Activated T-cell treated with anti-CD3 and anti-CD28 coated beads for 24 hours (primary cell): ENCODE data around the gene PLEKHA7.
"Not testable (repeated sequence)": the region's sequence is repeated elsewhere in the genome, so short reads cannot be mapped to it uniquely, and the experiment has no call there.

Experiments
- DNase-seq: peaks from one replicate; pipeline ENCODE4 v3.0.0-alpha.2; 2020; ENCODE audit warnings: low read depth

Gene PLEKHA7

DNA sequence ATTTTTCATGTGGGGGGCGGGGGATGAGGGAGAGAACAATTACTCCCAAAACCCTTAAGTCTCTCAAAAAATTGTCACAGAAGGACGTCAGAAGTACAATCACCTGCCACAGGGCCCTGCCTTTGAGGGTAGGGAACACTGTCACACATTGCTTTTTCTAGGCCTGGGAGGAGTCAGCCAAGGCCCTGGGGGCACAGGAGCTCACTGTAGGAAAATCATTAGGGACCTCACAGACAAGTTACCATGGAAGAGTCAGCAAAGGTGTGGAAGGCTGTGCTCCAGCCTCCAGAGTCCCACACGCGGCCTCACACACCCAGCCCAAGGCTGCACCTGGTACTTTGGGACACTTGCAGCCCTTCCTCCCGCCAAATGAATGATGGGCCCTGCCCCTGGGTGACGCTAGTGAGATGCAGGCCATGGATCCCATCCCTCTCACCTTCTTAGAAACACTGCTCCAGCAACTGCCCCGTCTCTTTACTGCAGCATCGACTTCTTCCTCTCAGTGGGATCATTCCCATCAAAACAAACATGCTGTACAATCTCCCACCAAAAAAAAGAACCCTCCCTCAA lies 3.3 kb downstream of the PLEKHA7 start:
- no peak for DNase-seq

- DNase-seq: no peak
Measured at GRCh38 chr11:17008099-17008498, 6.1 kb downstream of the PLEKHA7 start.

GRCh38 chr11:17005646-17006045 lies 8.6 kb downstream of the PLEKHA7 start:
- DNase-seq: no peak

DNA sequence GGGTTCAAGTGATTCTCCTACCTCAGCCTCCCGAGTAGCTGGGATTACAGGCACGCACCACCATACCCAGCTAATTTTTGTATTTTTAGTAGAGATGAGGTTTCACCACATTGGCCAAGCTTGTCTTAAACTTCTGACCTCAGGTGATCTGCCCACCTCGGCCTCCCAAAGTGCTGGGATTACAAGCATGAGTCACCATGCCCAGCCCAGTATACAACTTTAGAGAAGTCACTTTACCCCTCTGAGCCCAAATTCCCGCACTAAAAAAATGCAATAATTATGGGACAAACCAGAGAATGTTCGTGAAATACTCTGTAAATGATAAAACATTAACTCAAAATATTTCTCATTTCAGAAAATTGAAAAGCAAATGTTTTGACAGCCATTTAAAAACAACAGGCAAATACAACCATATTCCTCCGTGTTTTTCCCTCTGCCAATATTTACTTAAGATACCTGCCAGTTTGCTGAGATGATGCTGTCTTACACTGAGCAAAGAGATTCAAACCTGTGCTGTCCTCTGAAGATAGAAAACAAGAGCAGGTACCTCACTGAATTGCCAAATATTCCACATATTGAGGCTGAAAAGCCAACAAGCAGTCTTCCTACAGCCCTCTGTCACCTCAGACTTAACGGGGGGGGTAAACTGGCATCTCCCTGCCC lies 9.6 kb downstream of the PLEKHA7 start:
- no peak for DNase-seq

GRCh38 chr11:17003426-17003825 lies 10.8 kb downstream of the PLEKHA7 start:
- DNase-seq: no peak

DNA sequence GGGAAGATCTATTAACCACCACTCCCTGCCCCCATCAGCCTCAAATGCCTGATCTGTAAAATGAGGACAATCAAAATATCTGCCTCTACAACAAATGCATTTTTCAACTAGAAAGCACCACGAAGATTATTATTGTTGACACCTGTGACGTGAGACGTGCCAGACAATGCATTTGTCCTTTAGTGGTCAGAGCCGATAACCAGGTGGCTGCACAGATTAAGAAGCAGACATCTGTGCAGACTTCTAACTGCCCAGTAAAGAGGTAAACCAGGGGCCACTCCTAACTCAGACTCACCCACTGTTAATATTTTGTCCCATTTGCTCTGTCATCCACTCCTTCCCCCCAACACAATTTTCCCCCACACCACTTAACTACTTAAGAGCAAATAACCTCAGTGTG lies 11.7 kb downstream of the PLEKHA7 start:
- no peak for DNase-seq

- DNase-seq: no peak
Measured at GRCh38 chr11:17001806-17002205, 12.4 kb downstream of the PLEKHA7 start.

- no peak for DNase-seq
Measured at GRCh38 chr11:17000987-17001386, 13.2 kb downstream of the PLEKHA7 start.

GRCh38 chr11:17000253-17000652 lies 14.0 kb downstream of the PLEKHA7 start:
- not testable (repeated sequence) for DNase-seq

DNA sequence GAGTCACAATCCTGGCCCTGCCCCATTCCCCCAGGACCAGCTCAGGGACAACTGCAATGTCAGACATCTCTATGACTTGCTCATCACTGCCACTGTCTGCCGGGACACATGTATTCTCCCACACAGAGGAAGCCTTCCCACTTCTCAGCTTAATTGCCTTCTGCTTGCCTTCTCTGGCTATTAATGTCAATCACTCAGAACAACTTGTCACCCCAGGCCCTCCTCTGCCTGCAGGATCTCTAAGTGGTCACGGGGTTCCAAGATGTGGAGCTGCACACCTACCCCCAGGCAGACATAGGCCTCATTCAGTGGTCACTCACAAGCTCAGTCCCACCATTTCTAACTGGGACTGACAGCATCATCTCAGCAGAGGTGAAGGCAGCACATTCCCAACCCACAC lies 15.1 kb downstream of the PLEKHA7 start:
- DNase-seq: no peak

- DNase-seq: no peak
Measured at GRCh38 chr11:16997624-16998023, 16.6 kb downstream of the PLEKHA7 start.

DNA sequence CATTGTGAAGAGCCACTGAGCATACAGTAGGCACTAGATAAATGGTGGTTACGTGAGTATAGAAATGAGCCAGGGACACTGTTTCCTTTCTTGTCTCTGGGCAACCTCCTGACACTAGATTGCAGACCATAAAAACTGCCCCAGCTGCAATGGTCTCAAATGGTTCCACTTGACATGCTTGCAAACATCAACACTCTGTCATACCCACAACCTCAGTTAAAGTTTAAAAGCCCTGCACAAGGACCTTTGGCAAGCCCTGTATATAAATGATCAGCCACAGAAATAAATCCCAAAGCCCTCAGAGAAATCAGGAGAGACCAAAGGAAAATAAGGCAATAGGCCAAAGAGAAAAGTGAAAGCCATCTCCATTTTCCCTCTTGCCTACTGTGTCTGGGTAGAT lies 20.7 kb downstream of the PLEKHA7 start:
- DNase-seq: no peak

DNA sequence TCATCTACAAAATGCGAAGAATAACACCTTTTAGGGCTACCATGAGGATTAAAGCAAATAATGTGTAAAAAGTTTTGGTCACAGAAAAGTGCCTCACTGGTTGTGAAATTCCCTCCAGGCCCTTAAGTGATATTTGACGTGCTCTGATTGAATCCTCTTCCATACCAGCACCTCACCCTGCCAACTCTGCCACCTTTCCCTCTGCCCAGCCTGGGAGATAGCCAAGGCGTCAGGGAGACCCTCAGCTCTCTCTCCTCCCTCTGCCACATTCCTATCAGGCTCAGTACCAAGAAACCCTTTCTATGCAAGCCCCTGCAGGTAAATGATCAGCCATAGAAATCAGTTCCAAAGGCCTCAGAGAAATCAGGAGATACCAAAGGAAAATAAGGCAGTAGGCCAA lies 21.4 kb downstream of the PLEKHA7 start:
- DNase-seq: no peak

GRCh38 chr11:16989554-16989953 lies 24.7 kb downstream of the PLEKHA7 start:
- DNase-seq: no peak

DNA sequence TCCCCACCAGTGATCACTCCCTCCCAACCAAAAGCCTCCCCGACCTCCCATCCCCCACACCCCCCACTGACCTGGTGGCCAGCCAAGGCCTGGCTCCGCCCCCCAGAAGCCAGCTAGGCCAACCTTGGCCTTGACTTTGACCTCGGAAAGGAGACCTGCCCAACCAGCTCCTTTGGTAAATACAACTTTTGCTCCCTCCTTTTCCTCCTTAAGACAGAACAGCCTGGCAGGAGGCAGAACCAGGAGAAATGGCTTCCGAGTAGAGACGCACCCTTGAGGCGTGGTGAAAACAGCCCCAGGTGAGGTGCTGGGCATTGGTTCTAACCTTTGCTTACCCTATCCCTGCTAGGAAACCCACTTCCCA lies 27.0 kb downstream of the PLEKHA7 start:
- DNase-seq: no peak

DNA sequence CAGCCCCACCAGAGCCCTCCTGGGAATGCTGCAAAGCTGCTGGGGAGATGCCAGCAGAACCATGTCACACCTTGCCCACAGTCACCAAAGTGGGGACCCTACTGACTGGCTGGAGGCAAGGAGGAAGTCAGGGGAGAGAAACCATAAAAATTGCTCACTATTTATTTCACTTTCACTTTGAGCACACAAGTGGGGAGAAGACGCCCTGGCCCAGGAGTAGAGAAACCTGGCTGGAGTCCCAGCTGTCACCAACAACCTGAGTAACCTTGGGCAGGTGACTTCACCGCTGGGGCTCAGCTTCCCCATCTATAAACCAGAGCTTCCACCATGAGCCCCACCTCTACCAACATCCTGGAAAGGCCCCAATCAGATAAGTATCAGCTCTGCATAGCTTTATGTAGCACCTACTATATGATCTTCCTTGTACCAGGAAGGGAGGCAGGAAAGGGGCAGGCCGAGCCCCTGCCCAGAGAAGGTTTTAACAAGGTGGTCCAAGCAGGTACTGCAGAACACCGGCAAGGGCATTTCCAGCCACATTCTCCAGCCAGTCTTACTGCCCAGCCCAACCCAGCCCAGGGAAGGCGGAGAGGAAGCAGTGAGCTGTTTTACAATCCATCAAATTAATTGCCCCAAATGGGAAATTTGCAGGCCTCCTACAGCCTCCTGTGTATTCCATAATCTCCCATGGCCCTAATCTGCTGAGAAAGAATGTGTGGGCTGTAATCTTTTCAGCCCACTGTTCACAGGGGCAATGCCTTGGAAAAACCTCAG lies 27.6 kb downstream of the PLEKHA7 start:
- peak; percentile 48 for DNase-seq

- DNase-seq: no peak
Measured at GRCh38 chr11:16985297-16985696, 28.9 kb downstream of the PLEKHA7 start.

DNA sequence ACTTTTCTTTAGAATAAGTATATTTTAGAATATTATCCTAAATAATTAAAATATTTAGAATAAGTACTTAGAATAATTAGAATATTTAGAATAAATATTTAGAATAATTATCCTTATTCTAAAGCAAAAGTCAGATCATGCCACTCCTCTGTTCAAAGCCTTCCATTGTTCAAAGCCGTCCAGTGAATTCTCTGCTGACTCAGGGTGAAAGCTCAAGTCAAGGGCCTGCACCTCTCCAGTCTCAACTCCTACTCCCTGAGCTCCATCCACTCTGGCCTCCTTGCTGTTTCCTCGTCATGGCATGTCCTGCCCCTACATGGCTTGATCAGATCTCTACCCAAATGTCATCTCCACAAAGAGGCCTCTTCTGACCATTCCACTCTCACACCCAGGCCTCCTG lies 30.0 kb downstream of the PLEKHA7 start:
- no peak for DNase-seq

DNA sequence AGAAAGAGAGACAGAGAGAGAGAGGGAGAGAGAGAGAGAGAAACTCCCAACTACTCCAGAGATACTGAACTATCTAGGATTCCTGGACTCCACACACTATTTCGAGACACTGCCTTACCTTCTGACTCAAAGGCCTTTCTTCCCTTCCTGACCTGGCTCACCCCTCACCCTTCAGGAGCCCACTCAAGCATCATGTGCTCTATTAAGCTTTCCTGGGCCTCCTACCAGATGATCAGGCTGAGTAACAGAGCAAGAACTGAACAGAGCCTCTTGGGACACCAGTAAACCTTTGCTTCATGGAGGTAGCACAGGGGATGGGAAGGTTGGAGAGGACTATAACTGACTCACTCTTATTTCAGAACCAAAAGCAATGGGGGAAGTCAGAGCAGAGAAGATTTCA lies 31.4 kb downstream of the PLEKHA7 start:
- no peak for DNase-seq

- DNase-seq: no peak
Measured at GRCh38 chr11:16982256-16982671, 31.9 kb downstream of the PLEKHA7 start.

DNA sequence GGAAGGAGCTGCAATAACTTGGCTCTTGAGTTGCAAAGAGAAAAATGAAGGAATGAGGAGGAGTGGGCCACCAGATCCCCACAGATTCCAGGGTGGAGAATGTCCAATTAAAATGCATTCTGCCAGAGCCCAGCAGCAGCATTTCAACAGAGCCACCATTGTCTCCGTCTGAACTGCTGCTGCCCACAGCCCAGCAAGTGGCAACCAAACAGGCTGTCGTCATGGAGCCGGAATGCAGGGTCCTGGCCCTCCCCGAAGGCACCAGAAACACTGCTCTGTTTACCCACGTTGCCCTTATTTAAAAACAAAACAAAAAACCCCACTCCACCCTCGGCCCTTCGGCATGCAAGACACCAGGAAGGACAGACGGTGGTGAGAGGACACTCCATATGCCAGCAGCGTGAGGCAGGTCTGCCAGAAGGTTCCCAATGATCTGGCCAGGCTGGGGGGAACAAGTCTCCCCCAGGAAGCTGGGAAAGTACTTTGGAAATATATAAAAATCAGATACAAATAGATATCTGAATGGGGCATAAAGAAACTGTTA lies 32.5 kb downstream of the PLEKHA7 start:
- no peak for DNase-seq

GRCh38 chr11:16979703-16980622 lies 34.3 kb downstream of the PLEKHA7 start:
- no peak for DNase-seq
